CD4-positive, alpha-beta T cell treated with Interleukin-6 at 100 ng/mL for 8 hours (primary cell): Measurements from ENCODE around the gene NLRP6.
A peak's percentile ranks its signal among the peaks of the same experiment; 100 is the strongest.
"Not testable (repeated sequence)": the region's sequence is repeated elsewhere in the genome, so short reads cannot be mapped to it uniquely, and the experiment has no call there.

Experiments used
- DNase-seq: peaks from one replicate; pipeline ENCODE4 v3.0.0-alpha.2; 2020; ENCODE audit warnings: mixed read lengths, low spot score

The NLRP6 gene

GRCh38 chr11:278001-278951 is at the start of gene NLRP6:
Gene NLRP6 (plus strand): TSS chr11:278407. CDS start chr11:278570, 163 bp downstream.
- DNase-seq, result no peak

GRCh38 chr11:230431-230830 is 47.8 kb upstream of the NLRP6 start:
- no peak for DNase-seq

- DNase-seq, result no peak
Observed at GRCh38 chr11:232783-233565, 45.2 kb upstream of the NLRP6 start.

- no peak for DNase-seq
Observed at GRCh38 chr11:235180-235579, 43.0 kb upstream of the NLRP6 start.

- DNase-seq, result peak; percentile 39
Observed at GRCh38 chr11:235609-235996, 42.6 kb upstream of the NLRP6 start.

- peak; percentile 89 for DNase-seq
Observed at GRCh38 chr11:235997-236773, 42.0 kb upstream of the NLRP6 start, which contains the start of gene SIRT3. Gene SIRT3 (minus strand): TSS chr11:236342. CDS start chr11:236328, 14 bp downstream.

GRCh38 chr11:236774-237767 is 41.1 kb upstream of the NLRP6 start, which contains the start of gene PSMD13:
Gene PSMD13 (plus strand): TSS chr11:236976. CDS start chr11:237050, 74 bp downstream.
- DNase-seq, result peak; percentile 81

GRCh38 chr11:238346-238745 is 39.9 kb upstream of the NLRP6 start:
- DNase-seq, result not testable (repeated sequence)

- DNase-seq, result no peak
Observed at GRCh38 chr11:240315-240714, 37.9 kb upstream of the NLRP6 start.

- no peak for DNase-seq
Observed at GRCh38 chr11:241634-242033, 36.6 kb upstream of the NLRP6 start.

- no peak for DNase-seq
Observed at GRCh38 chr11:244376-244775, 33.8 kb upstream of the NLRP6 start.

- DNase-seq, result no peak
Observed at GRCh38 chr11:249062-249461, 29.1 kb upstream of the NLRP6 start.

- DNase-seq, result no peak
Observed at GRCh38 chr11:250274-250673, 27.9 kb upstream of the NLRP6 start.

GRCh38 chr11:250740-251299 is 27.4 kb upstream of the NLRP6 start:
- DNase-seq, result peak; percentile 81

- DNase-seq, result no peak
Observed at GRCh38 chr11:251550-251949, 26.7 kb upstream of the NLRP6 start.

- no peak for DNase-seq
Observed at GRCh38 chr11:252666-253065, 25.5 kb upstream of the NLRP6 start.

- DNase-seq, result no peak
Observed at GRCh38 chr11:253160-253885, 24.9 kb upstream of the NLRP6 start.

GRCh38 chr11:253886-254270 is 24.3 kb upstream of the NLRP6 start:
- no peak for DNase-seq

GRCh38 chr11:255176-255575 is 23.0 kb upstream of the NLRP6 start:
- no peak for DNase-seq

- DNase-seq, result no peak
Observed at GRCh38 chr11:255816-256215, 22.4 kb upstream of the NLRP6 start.
